SH-SY5Y (cell line): ENCODE measurements around the gene KCNAB2.

Experiments
- GATA2 ChIP-seq: IDR thresholded peaks from 2 replicates; pipeline ENCODE4 v1.6.1; 2011; ENCODE audit warnings: mild to moderate bottlenecking, low read depth, low read length
- GATA3 ChIP-seq: IDR thresholded peaks from 2 replicates; pipeline ENCODE4 v1.6.1; 2011; ENCODE audit warnings: low read depth, mild to moderate bottlenecking, low read length, moderate library complexity

The KCNAB2 gene

GRCh38 chr1:6033986-6034749 lies 11.5 kb upstream of the KCNAB2 start:
- TF ChIP-seq GATA2 (no peak), GATA3 (no peak)

- TF ChIP-seq GATA2: no peak
- TF ChIP-seq GATA3: no peak
Measured at GRCh38 chr1:6034750-6035096, 11.0 kb upstream of the KCNAB2 start.

GRCh38 chr1:6035303-6035702 lies 10.4 kb upstream of the KCNAB2 start:
- TF ChIP-seq GATA2 (no peak), GATA3 (no peak)

GRCh38 chr1:6035719-6036118 lies 10.0 kb upstream of the KCNAB2 start:
- no peak for TF ChIP-seq GATA3

- TF ChIP-seq GATA3 (no peak), GATA2 (no peak)
Measured at GRCh38 chr1:6037338-6037762, 8.3 kb upstream of the KCNAB2 start.

GRCh38 chr1:6038603-6039002 lies 7.1 kb upstream of the KCNAB2 start:
- TF ChIP-seq GATA2: no peak
- TF ChIP-seq GATA3: no peak

- TF ChIP-seq GATA2 (no peak), GATA3 (no peak)
Measured at GRCh38 chr1:6039031-6039430, 6.7 kb upstream of the KCNAB2 start.

GRCh38 chr1:6040444-6040843 lies 5.2 kb upstream of the KCNAB2 start:
- no peak for TF ChIP-seq GATA3
- no peak for TF ChIP-seq GATA2

- no peak for TF ChIP-seq GATA3
- no peak for TF ChIP-seq GATA2
Measured at GRCh38 chr1:6040861-6041415, 4.8 kb upstream of the KCNAB2 start.

- no peak for TF ChIP-seq GATA3
- TF ChIP-seq GATA2: no peak
Measured at GRCh38 chr1:6041432-6042062, 4.1 kb upstream of the KCNAB2 start.

GRCh38 chr1:6043561-6043960 lies 2.1 kb upstream of the KCNAB2 start:
- no peak for TF ChIP-seq GATA3
- no peak for TF ChIP-seq GATA2

GRCh38 chr1:6044481-6045109 lies 1.1 kb upstream of the KCNAB2 start:
- no peak for TF ChIP-seq GATA3
- no peak for TF ChIP-seq GATA2

GRCh38 chr1:6045110-6045502 lies 582 bp upstream of the KCNAB2 start:
- TF ChIP-seq GATA2 (no peak), GATA3 (no peak)

GRCh38 chr1:6046279-6046678 lies 591 bp downstream of the KCNAB2 start:
- TF ChIP-seq GATA2: no peak
- TF ChIP-seq GATA3: no peak

GRCh38 chr1:6048179-6048867 lies 2.6 kb downstream of the KCNAB2 start:
- TF ChIP-seq GATA3: no peak
- no peak for TF ChIP-seq GATA2
